H9 (cell line): ENCODE results near the gene SLC24A3. TPM values are rescaled to one million over a fixed set of nuclear protein-coding genes. Genes with fewer than 3 reads are reported as not detected.

Experiments used
- DNase-seq: peaks from one replicate; pipeline ENCODE4 v3.0.0-alpha.2; 2017
- H2AFZ ChIP-seq: one replicate; pipeline ENCODE4 v1.6.1; 2013; ENCODE audit warnings: mild to moderate bottlenecking, low read length, control low read depth, moderate library complexity
- H2AK5ac ChIP-seq: 2 replicates; pipeline ENCODE4 v1.6.1; 2013; ENCODE audit warnings: low read length, control low read depth, mixed read lengths; ENCODE audit not compliant: insufficient read length
- H2BK120ac ChIP-seq: one replicate; pipeline ENCODE4 v1.6.1; 2013; ENCODE audit warnings: low read depth, mild to moderate bottlenecking, low read length, control low read depth, inconsistent platforms; ENCODE audit not compliant: poor library complexity, severe bottlenecking
- H2BK12ac ChIP-seq: 2 replicates; pipeline ENCODE4 v1.6.1; 2013; ENCODE audit warnings: low read length, control low read depth, mixed read lengths, low read depth; ENCODE audit not compliant: insufficient read length
- H2BK15ac ChIP-seq: 2 replicates; pipeline ENCODE4 v1.6.1; 2013; ENCODE audit warnings: low read depth, low read length, control low read depth
- H2BK20ac ChIP-seq: one replicate; pipeline ENCODE4 v1.6.1; 2013; ENCODE audit warnings: low read depth, mild to moderate bottlenecking, low read length, control low read depth, inconsistent platforms; ENCODE audit not compliant: poor library complexity, severe bottlenecking
- H2BK5ac ChIP-seq: 2 replicates; pipeline ENCODE4 v1.6.1; 2013; ENCODE audit warnings: low read length, control low read depth, mixed read lengths; ENCODE audit not compliant: insufficient read length
- H3K14ac ChIP-seq: 2 replicates; pipeline ENCODE4 v1.6.1; 2013; ENCODE audit warnings: low read length, control low read depth; ENCODE audit not compliant: insufficient read depth
- H3K18ac ChIP-seq: 2 replicates; pipeline ENCODE4 v1.6.1; 2013; ENCODE audit warnings: low read depth, mild to moderate bottlenecking, mixed read lengths, low read length, control low read depth; ENCODE audit not compliant: insufficient read length
- H3K23ac ChIP-seq: 2 replicates; pipeline ENCODE4 v1.6.1; 2013; ENCODE audit warnings: low read length, control low read depth, mixed read lengths, low read depth; ENCODE audit not compliant: insufficient read length
- H3K23me2 ChIP-seq: 2 replicates; pipeline ENCODE4 v1.6.1; 2013; ENCODE audit warnings: low read depth, mild to moderate bottlenecking, mixed read lengths, low read length, control low read depth; ENCODE audit not compliant: insufficient read length, poor library complexity, severe bottlenecking
- H3K27ac ChIP-seq: 2 replicates; pipeline ENCODE4 v1.5.1; 2013; ENCODE audit warnings: low read length, control low read depth, mixed read lengths, low read depth; ENCODE audit not compliant: insufficient read length
- H3K27me3 ChIP-seq: 2 replicates; pipeline ENCODE4 v1.6.1; 2013; ENCODE audit warnings: low read length, control low read depth, inconsistent platforms; ENCODE audit not compliant: insufficient read depth
- H3K4ac ChIP-seq: 2 replicates; pipeline ENCODE4 v1.6.1; 2013; ENCODE audit warnings: low read depth, mild to moderate bottlenecking, control low read depth, inconsistent platforms, low read length, moderate library complexity
- H3K4me1 ChIP-seq: 2 replicates; pipeline ENCODE4 v1.6.1; 2013; ENCODE audit warnings: low read length, control low read depth, inconsistent platforms; ENCODE audit not compliant: insufficient read depth
- H3K4me2 ChIP-seq: 2 replicates; pipeline ENCODE4 v1.6.1; 2013; ENCODE audit warnings: low read length, control low read depth, mixed read lengths; ENCODE audit not compliant: insufficient read length, insufficient read depth
- H3K56ac ChIP-seq: 2 replicates; pipeline ENCODE4 v1.6.1; 2013; ENCODE audit warnings: low read depth, mild to moderate bottlenecking, mixed read lengths, low read length, control low read depth; ENCODE audit not compliant: insufficient read length
- H3K79me1 ChIP-seq: 2 replicates; pipeline ENCODE4 v1.6.1; 2013; ENCODE audit warnings: low read depth, mild to moderate bottlenecking, moderate library complexity, low read length, control low read depth, inconsistent platforms; ENCODE audit not compliant: insufficient read depth, poor library complexity, severe bottlenecking
- H3K79me2 ChIP-seq: 2 replicates; pipeline ENCODE4 v1.6.1; 2013; ENCODE audit warnings: low read length, control low read depth, inconsistent platforms; ENCODE audit not compliant: insufficient read depth
- H3K9ac ChIP-seq: 2 replicates; pipeline ENCODE4 v1.6.1; 2013; ENCODE audit warnings: low read length, control low read depth, mixed read lengths; ENCODE audit not compliant: insufficient read length; ENCODE audit errors: extremely low read depth
- H3K9me3 ChIP-seq: one replicate; pipeline ENCODE4 v1.6.1; 2013; ENCODE audit warnings: low read depth, low read length, inconsistent platforms; ENCODE audit not compliant: control insufficient read depth
- H3T11ph ChIP-seq: one replicate; pipeline ENCODE4 v1.6.1; 2013; ENCODE audit warnings: mild to moderate bottlenecking, low read length, control low read depth, inconsistent platforms
- H4K20me1 ChIP-seq: one replicate; pipeline ENCODE4 v1.6.1; 2013; ENCODE audit not compliant: control insufficient read depth, insufficient read length, insufficient read depth
- H4K5ac ChIP-seq: 2 replicates; pipeline ENCODE4 v1.6.1; 2013; ENCODE audit warnings: low read depth, mild to moderate bottlenecking, mixed read lengths, low read length, control low read depth; ENCODE audit not compliant: insufficient read length
- H4K8ac ChIP-seq: replicated peaks from 2 replicates; pipeline ENCODE4 v1.6.1; 2013; ENCODE audit warnings: low read length, control low read depth, mixed read lengths, low read depth; ENCODE audit not compliant: insufficient read length
- H4K91ac ChIP-seq: 2 replicates; pipeline ENCODE4 v1.6.1; 2013; ENCODE audit warnings: low read depth, mild to moderate bottlenecking, moderate library complexity, mixed read lengths, low read length, control low read depth; ENCODE audit not compliant: insufficient read length
- H3K27ac Mint-ChIP-seq, 3 experiments: 2 replicates in 2 of 3; 3 replicates in 1 of 3; pipeline ENCODE4 v1.8.0; 2020 to 2021; ENCODE audit warnings: mixed read lengths in 3 of 3, mild to moderate bottlenecking in 1 of 3, moderate library complexity in 1 of 3
- H3K27me3 Mint-ChIP-seq: 2 replicates; pipeline ENCODE4 v1.8.0; 2021; ENCODE audit warnings: low read depth, mild to moderate bottlenecking, moderate library complexity, mixed read lengths
- H3K36me3 Mint-ChIP-seq, 3 experiments: 2 replicates in 2 of 3; 3 replicates in 1 of 3; pipeline ENCODE4 v1.8.0; 2020 to 2021; ENCODE audit warnings: low read depth in 3 of 3, mixed read lengths in 3 of 3; ENCODE audit not compliant: insufficient read depth in 1 of 3
- H3K4me1 Mint-ChIP-seq, 2 experiments: 2 replicates each; pipeline ENCODE4 v1.8.0; 2020; ENCODE audit warnings: mixed read lengths in 2 of 2
- H3K4me3 Mint-ChIP-seq, 2 experiments: 2 replicates in 1 of 2; 3 replicates in 1 of 2; pipeline ENCODE4 v1.8.0; 2020 to 2021; ENCODE audit warnings: mild to moderate bottlenecking in 2 of 2, mixed read lengths in 2 of 2, moderate library complexity in 1 of 2
- H3K9me3 Mint-ChIP-seq, 2 experiments: 2 replicates in 1 of 2; 3 replicates in 1 of 2; pipeline ENCODE4 v1.8.0; 2020; ENCODE audit warnings: mild to moderate bottlenecking in 2 of 2, mixed read lengths in 2 of 2, moderate library complexity in 1 of 2
- WGBS: extraction: QIAGEN DNeasy Blood & Tissue Kit; methylation state at CpG from one replicate; pipeline ENCODE4 v1.1.7; 2013; ENCODE audit warnings: missing lambda C conversion rate, low lambda C conversion rate, mixed read lengths; ENCODE audit not compliant: insufficient read length; ENCODE audit errors: extremely low coverage; 5-methylcytosine and 5-hydroxymethylcytosine counted together
- total RNA-seq: library from RNA; stranded (reverse); gene quantifications from 2 replicates; pipeline ENCODE4 v1.2.1, GENCODE V29; 2021
- TF ChIP-seq, protein P1 (sequence below): fragments of 200-600 bp; sonication (generic); conservative IDR thresholded peaks from 3 replicates; pipeline ENCODE4 v1.8.0; 2021; ENCODE audit warnings: antibody characterized with exemption, mild to moderate bottlenecking

The SLC24A3 gene
- total RNA-seq, 1 experiment from 2014 or later, result 0.83 TPM

DNA sequence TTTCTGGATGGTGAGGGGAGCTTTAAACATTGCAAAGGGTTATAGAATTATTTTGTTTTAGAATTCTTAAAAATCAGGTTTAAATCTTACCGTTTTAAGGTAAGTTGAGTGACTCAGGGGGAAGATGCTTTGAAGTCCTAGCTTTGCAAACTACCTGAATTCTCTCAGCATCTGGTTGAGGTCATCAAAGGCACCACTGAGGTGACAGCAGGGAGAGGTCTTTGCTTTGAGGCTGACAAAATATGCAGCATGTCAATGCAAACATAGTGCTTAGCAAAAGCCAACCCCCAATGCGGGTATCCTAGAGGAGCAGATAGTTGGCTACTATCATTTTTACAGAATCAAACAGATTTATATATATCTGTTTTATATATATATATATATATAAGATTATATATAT lies 219.5 kb downstream of the SLC24A3 start:
- Histone ChIP-seq H3K9ac (no peak overlapping the region), H2AFZ (no peak overlapping the region), H2BK12ac (no peak overlapping the region), H3K27ac (no peak overlapping the region), H3K23me2 (no peaks in the 10 kb centered on the region), H3K4me1 (no peaks in the 10 kb centered on the region; the same call in 1 of the 2 replicates), H4K5ac (no peak overlapping the region), H2AK5ac (no peak overlapping the region), H3K14ac (no peak overlapping the region), H4K20me1 (no peaks in the 10 kb centered on the region), H3T11ph (no peak overlapping the region), H3K4ac (no peak overlapping the region), H3K18ac (no peak overlapping the region), H3K4me2 (no peak overlapping the region), H3K79me2 (no peaks in the 10 kb centered on the region), H2BK20ac (no peak overlapping the region), H3K79me1 (no peaks in the 10 kb centered on the region), H3K23ac (no peak overlapping the region), H3K56ac (no peak overlapping the region), H2BK5ac (no peak overlapping the region), H4K91ac (no peak overlapping the region), H4K8ac (no peak overlapping the region), H3K9me3 (no peaks in the 10 kb centered on the region), H2BK15ac (no peak overlapping the region), H2BK120ac (no peak overlapping the region), H3K27me3 (no peaks in the 10 kb centered on the region)
- H3K36me3 Mint-ChIP-seq, result no peaks in the 10 kb centered on the region
- H3K9me3 Mint-ChIP-seq, result no peaks in the 10 kb centered on the region
- H3K27me3 Mint-ChIP-seq, result peaks cover 1% of the 10 kb centered on the region; the same call in 1 of the 2 replicates
- no peak overlapping the region for H3K4me3 Mint-ChIP-seq
- DNase-seq, result no peak
- no CpG with 5 or more reads among the region's 2 CpGs for WGBS
- H3K4me1 Mint-ChIP-seq, result peaks cover 11 to 30% of the 10 kb centered on the region in 2 experiments
- H3K27ac Mint-ChIP-seq, result no peak overlapping the region
- TF ChIP-seq, protein P1, sequence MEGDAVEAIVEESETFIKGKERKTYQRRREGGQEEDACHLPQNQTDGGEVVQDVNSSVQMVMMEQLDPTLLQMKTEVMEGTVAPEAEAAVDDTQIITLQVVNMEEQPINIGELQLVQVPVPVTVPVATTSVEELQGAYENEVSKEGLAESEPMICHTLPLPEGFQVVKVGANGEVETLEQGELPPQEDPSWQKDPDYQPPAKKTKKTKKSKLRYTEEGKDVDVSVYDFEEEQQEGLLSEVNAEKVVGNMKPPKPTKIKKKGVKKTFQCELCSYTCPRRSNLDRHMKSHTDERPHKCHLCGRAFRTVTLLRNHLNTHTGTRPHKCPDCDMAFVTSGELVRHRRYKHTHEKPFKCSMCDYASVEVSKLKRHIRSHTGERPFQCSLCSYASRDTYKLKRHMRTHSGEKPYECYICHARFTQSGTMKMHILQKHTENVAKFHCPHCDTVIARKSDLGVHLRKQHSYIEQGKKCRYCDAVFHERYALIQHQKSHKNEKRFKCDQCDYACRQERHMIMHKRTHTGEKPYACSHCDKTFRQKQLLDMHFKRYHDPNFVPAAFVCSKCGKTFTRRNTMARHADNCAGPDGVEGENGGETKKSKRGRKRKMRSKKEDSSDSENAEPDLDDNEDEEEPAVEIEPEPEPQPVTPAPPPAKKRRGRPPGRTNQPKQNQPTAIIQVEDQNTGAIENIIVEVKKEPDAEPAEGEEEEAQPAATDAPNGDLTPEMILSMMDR, result no peak
